Neutrophil (primary cell): ENCODE measurements around the gene NXPH2.

Experiments
- H3K27ac ChIP-seq: fragments of 200-600 bp; sonication (generic); 2 replicates; pipeline ENCODE4 v1.5.1; 2016; ENCODE audit warnings: mild to moderate bottlenecking, moderate library complexity
- H3K27me3 ChIP-seq: fragments of 200-600 bp; sonication (generic); 2 replicates; pipeline ENCODE4 v1.6.0; 2016; ENCODE audit warnings: mild to moderate bottlenecking
- H3K36me3 ChIP-seq: fragments of 200-600 bp; sonication (generic); 2 replicates; pipeline ENCODE4 v1.5.1; 2017
- H3K4me1 ChIP-seq, 2 experiments: fragments of 200-600 bp in 1 of 2; sonication (generic) in 1 of 2; 1 replicate in 1 of 2; 2 replicates in 1 of 2; pipeline versions ENCODE4 v1.5.1 to v1.6.1; 2013 to 2016; ENCODE audit warnings: low read depth in 1 of 2, low read length in 1 of 2, mild to moderate bottlenecking in 1 of 2, moderate library complexity in 1 of 2; ENCODE audit not compliant: control insufficient read depth in 1 of 2, insufficient read depth in 1 of 2
- H3K4me3 ChIP-seq, 2 experiments: fragments of 200-600 bp in 1 of 2; sonication (generic) in 1 of 2; 1 replicate in 1 of 2; 2 replicates in 1 of 2; pipeline ENCODE4 v1.5.1; 2013 to 2016; ENCODE audit warnings: low read depth in 1 of 2, low read length in 1 of 2, mild to moderate bottlenecking in 1 of 2, moderate library complexity in 1 of 2
- H3K9me3 ChIP-seq: fragments of 200-600 bp; sonication (generic); 2 replicates; pipeline ENCODE4 v1.5.1; 2016
- TF ChIP-seq, protein P1 (sequence below): fragments of 200-600 bp; sonication (generic); IDR thresholded peaks from 2 replicates; pipeline ENCODE4 v1.5.1; 2016; ENCODE audit warnings: antibody characterized with exemption

The NXPH2 gene

DNA sequence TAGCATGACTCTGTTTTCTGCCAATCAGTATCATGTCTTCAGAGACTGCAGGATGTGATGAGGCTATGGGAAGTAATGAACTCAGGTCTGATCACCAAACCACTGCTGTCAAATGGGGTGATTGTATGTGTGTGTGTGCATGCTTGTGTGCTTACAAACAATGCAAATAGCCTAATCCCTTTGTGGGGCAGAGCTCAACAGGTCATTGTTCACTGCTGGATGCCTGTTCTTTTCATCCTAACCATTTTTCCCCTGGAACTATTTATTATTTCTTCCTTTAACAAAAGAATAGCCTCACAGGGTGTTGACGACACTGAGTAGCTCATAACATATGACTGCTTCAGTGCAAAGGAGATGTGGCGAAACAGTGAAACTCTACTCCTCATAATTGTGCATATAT lies 55.9 kb downstream of the NXPH2 start:
- no peak overlapping the region for H3K4me3 ChIP-seq
- H3K4me1 ChIP-seq: no peaks in the 10 kb centered on the region
- H3K9me3 ChIP-seq: no peaks in the 10 kb centered on the region
- no peak overlapping the region for H3K27ac ChIP-seq
- no peaks in the 10 kb centered on the region for H3K27me3 ChIP-seq
- TF ChIP-seq, protein P1, sequence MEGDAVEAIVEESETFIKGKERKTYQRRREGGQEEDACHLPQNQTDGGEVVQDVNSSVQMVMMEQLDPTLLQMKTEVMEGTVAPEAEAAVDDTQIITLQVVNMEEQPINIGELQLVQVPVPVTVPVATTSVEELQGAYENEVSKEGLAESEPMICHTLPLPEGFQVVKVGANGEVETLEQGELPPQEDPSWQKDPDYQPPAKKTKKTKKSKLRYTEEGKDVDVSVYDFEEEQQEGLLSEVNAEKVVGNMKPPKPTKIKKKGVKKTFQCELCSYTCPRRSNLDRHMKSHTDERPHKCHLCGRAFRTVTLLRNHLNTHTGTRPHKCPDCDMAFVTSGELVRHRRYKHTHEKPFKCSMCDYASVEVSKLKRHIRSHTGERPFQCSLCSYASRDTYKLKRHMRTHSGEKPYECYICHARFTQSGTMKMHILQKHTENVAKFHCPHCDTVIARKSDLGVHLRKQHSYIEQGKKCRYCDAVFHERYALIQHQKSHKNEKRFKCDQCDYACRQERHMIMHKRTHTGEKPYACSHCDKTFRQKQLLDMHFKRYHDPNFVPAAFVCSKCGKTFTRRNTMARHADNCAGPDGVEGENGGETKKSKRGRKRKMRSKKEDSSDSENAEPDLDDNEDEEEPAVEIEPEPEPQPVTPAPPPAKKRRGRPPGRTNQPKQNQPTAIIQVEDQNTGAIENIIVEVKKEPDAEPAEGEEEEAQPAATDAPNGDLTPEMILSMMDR: no peak
- no peaks in the 10 kb centered on the region for H3K36me3 ChIP-seq

DNA sequence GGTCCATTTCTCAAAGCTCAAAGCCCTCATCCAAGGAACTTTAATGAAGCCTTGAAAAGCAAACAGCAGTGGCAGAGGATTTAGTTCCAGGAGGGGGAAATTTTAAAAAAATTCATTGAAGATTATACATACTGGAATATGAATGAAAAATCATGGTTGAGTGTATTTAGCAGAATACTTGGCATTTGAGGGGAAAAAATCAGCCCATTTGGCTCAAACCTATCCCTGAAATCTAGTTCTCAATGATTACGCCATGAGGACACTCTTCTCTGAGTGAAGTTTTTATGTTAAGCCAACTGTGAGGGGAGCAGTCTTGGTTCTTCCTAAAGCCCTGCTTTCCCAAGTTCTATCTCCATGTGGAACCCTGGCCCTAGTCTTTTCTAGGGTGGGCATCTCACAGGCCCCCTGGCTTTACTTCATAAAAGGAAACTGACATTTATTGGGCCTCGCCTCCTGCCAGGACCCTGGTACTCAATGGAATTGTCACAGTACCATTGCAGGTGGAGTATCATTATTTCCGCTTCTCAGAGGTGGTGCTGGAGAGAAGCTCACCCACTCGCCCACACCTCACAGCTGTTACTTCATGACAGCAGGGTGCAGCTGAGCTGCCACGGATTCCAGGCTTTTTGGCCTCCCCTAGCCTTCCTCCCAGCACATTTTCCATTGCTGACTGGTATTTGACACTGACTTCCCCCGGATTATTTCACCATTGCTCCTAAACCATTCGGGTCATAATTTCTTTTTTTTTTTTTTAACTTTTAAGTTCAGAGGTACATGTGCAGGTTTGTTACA lies 56.8 kb downstream of the NXPH2 start:
- H3K27me3 ChIP-seq: no peaks in the 10 kb centered on the region
- no peaks in the 10 kb centered on the region for H3K9me3 ChIP-seq
- no peaks in the 10 kb centered on the region for H3K4me1 ChIP-seq
- no peak overlapping the region for H3K27ac ChIP-seq
- TF ChIP-seq, protein P1: no peak
- H3K4me3 ChIP-seq: no peak overlapping the region
- H3K36me3 ChIP-seq: no peaks in the 10 kb centered on the region

DNA sequence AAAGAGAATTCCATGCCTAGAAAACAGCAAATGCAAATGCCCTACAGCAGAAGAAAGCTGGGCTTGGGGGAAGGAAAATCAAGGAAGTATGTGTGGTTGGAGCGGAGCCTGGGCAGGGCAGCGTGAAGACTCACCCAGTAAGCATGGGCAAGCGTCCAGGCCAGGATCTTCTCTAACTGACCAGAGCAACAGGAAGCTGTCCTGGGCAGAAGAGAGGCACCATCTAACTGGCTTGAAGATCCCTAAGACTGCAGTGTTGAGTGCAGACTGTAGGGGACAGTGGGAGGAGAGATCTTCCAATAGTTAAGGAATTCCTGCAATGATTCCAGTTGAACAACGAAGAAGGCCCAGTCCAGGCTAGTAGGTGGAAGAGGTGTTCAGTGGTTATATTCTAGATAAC lies 57.9 kb downstream of the NXPH2 start:
- H3K4me3 ChIP-seq: no peak overlapping the region
- H3K9me3 ChIP-seq: no peaks in the 10 kb centered on the region
- H3K36me3 ChIP-seq: no peaks in the 10 kb centered on the region
- H3K27me3 ChIP-seq: no peaks in the 10 kb centered on the region
- TF ChIP-seq, protein P1: no peak
- H3K4me1 ChIP-seq: no peaks in the 10 kb centered on the region
- no peak overlapping the region for H3K27ac ChIP-seq

DNA sequence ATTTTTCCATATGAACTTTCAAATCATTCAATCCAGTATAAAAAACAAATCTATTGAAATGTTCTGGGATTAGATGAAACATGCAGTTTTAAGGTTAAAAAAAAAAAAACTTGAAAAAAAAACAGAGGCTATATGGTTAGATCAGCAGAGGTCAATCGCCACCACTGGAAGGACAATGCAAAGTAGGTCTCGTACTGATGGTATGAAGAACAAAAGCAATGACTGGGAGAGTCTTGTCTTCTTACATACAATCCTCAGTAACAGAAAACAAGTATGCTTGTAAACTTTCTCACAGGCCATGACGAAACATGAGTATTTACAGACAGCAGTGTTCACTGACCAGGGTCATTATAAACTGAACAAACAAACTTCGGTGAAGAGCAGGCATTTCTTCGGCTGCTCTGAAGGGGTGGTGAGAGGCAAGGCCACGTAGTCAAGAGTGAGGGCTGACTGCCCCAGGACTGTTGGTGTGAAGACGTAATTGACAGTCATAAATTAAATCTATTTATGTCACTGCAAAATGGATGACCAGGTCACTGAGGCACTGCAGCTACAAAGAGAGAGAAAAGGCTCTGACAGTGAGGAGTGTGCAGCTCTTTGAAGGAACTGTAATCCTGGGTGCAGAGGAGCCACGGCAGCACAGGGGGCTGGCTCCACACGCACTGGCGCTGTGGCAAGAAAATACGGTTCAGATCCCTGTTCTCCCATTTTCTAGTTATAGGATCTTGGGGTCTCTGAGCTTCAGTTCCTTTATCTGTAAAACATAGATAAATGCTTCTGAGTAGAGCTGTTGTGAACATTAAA lies 60.0 kb downstream of the NXPH2 start:
- H3K27me3 ChIP-seq: no peaks in the 10 kb centered on the region

DNA sequence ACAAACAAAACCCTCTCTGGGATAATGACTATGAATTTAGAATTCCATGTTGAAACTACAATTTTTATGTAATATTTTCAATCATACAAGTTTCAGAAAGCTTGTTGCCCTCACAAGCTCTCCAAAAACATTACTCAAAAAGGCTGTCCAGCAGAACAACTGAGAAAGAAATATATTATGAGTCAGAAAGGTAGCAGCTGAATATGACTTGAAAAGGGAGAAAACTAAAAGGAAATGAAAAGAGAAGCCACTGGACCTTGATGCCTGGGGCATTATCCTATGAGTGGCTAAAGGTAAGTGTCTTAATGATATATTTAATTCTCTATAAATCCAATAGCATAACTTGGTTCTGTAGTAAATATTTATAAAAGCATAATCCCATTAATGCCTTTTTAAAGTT lies 61.8 kb downstream of the NXPH2 start:
- H3K4me3 ChIP-seq: no peak overlapping the region
- H3K27ac ChIP-seq: no peak overlapping the region
- no peaks in the 10 kb centered on the region for H3K4me1 ChIP-seq
- H3K36me3 ChIP-seq: no peaks in the 10 kb centered on the region
- H3K27me3 ChIP-seq: no peaks in the 10 kb centered on the region
- no peaks in the 10 kb centered on the region for H3K9me3 ChIP-seq
- TF ChIP-seq, protein P1: no peak

More for the DNA sequence above, 60.0 kb downstream of the NXPH2 start:
- H3K9me3 ChIP-seq: no peaks in the 10 kb centered on the region
- H3K36me3 ChIP-seq: no peaks in the 10 kb centered on the region
- TF ChIP-seq, protein P1: no peak
- no peak overlapping the region for H3K27ac ChIP-seq
- no peak overlapping the region for H3K4me3 ChIP-seq
- H3K4me1 ChIP-seq: no peaks in the 10 kb centered on the region
